Stimulated activated CD4-positive, alpha-beta T cell treated with anti-CD3 and anti-CD28 coated beads, Interleukin-4, amount 100 ng/mL, for 4 hours (primary cell): ENCODE measurements around the gene FBXO38.
"Not testable (repeated sequence)": the region's sequence is repeated elsewhere in the genome, so short reads cannot be mapped to it uniquely, and the experiment has no call there.

Source experiments
- DNase-seq, 2 experiments: peaks; one replicate each; pipeline ENCODE4 v3.0.0-alpha.2; 2020

FBXO38 gene

GRCh38 chr5:148428848-148429247, 45.1 kb downstream of the FBXO38 start:
- DNase-seq: no peak

- DNase-seq: no peak
These were observed 50.1 kb downstream of the FBXO38 start for GRCh38 chr5:148433826-148434225.

- no peak for DNase-seq
These were observed 52.3 kb downstream of the FBXO38 start for GRCh38 chr5:148436029-148436428.

GRCh38 chr5:148437249-148437648, 53.5 kb downstream of the FBXO38 start:
- DNase-seq: no peak

- DNase-seq: no peak
These were observed 55.2 kb downstream of the FBXO38 start for GRCh38 chr5:148438933-148439332.

GRCh38 chr5:148443241-148443640, 59.5 kb downstream of the FBXO38 start:
- DNase-seq: no peak

GRCh38 chr5:148443998-148444397, 60.2 kb downstream of the FBXO38 start:
- DNase-seq: peak; percentile 12 to 14

- DNase-seq: no peak
These were observed 61.8 kb downstream of the FBXO38 start for GRCh38 chr5:148445578-148445977.

- DNase-seq: no peak
These were observed 62.9 kb downstream of the FBXO38 start for GRCh38 chr5:148446611-148447010.

- no peak for DNase-seq
These were observed 68.9 kb downstream of the FBXO38 start for GRCh38 chr5:148452499-148453193.

GRCh38 chr5:148454576-148454975, 70.8 kb downstream of the FBXO38 start:
- no peak for DNase-seq

GRCh38 chr5:148455185-148455584, 71.4 kb downstream of the FBXO38 start:
- no peak for DNase-seq

- no peak for DNase-seq
These were observed 73.4 kb downstream of the FBXO38 start for GRCh38 chr5:148457183-148457620.

GRCh38 chr5:148458036-148458888, 74.5 kb downstream of the FBXO38 start:
- DNase-seq: no peak

- no peak for DNase-seq
These were observed 75.9 kb downstream of the FBXO38 start for GRCh38 chr5:148459669-148460068.

GRCh38 chr5:148465381-148466235, 81.8 kb downstream of the FBXO38 start:
- no peak for DNase-seq

GRCh38 chr5:148466236-148466580, 82.5 kb downstream of the FBXO38 start:
- no peak for DNase-seq

- DNase-seq: no peak
These were observed 84.2 kb downstream of the FBXO38 start for GRCh38 chr5:148467958-148468357.

- DNase-seq: not testable (repeated sequence)
These were observed 85.0 kb downstream of the FBXO38 start for GRCh38 chr5:148468746-148469145.

GRCh38 chr5:148469501-148469935, 85.8 kb downstream of the FBXO38 start:
- DNase-seq: no peak

- no peak for DNase-seq
These were observed 87.6 kb downstream of the FBXO38 start for GRCh38 chr5:148471379-148471778.

GRCh38 chr5:148474025-148474511, 90.3 kb downstream of the FBXO38 start:
- DNase-seq: no peak

GRCh38 chr5:148476302-148476701, 92.5 kb downstream of the FBXO38 start:
- no peak for DNase-seq
